Activated CD4-positive, alpha-beta T cell treated with anti-CD3 and anti-CD28 coated beads, Interleukin-2, Interleukin-6, amounts not matched to agents 100 ng/mL and 50 ng/mL, durations not matched to agents 16 hours and 8 hours (primary cell): ENCODE measurements around the gene CLDN24.

Source experiments
- DNase-seq: peaks from one replicate; pipeline ENCODE4 v3.0.0-alpha.2; 2020

CLDN24 gene

GRCh38 chr4:183272384-183272783 lies 49.8 kb downstream of the CLDN24 start:
- DNase-seq: no peak
